Measurements from ENCODE around the gene ADRA2C. TPM values are rescaled to one million over a fixed set of nuclear protein-coding genes. Genes with fewer than 3 reads are reported as not detected.
"Not testable (repeated sequence)": the region's sequence is repeated elsewhere in the genome, so short reads cannot be mapped to it uniquely, and the experiment has no call there.

ADRA2C gene
- total RNA-seq, 4 donors from 2014 or later: 0.61 to 4.6 (median 3.6) TPM

DNA sequence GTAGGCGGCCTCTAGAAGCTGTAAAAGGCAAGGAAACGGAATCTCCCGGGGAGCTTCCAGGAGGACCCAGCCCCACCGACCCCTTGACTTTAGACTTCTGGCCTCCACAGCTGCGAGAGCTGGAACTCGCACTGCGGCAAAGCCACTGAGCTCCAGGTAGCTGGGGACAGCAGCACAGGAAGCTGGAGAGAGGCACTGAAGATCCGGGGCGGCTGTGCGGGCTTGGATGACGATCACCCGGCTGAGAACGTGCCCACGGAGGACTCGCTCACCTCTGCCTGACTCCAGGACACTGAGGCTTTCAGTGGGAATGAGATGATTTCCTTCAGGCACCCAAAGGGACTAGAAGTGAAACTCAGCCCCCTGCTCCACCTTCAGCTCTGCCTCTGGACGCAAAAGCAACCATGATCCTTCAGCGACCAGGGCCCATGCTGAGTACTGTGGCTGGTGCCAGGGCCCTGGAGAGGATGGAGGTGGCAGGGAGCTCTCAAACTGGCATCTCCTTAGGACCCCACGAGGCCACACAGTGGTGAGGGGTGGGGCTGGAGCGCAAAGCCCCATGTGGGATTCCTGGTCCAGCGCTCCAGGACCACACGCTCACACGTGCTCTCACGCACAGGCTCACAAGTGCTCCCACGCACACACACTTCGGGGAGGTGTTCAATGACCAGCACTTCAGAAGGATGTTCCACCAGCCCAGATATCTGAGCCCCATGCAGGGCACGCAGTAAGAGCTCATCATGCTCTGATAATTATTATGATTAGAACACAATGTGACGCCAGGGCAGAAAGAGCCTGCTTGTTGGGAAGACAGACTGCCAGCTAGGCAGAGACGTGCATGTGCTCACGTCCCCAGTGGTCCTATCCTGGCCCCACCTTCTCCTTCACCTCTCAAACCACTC is 47.2 kb downstream of the ADRA2C start:
- Histone ChIP-seq H3K4me1 (no peaks in the 10 kb centered on the region), H3K27ac (no peak overlapping the region), H3K4me3 (no peak overlapping the region), H3K36me3 (no peaks in the 10 kb centered on the region), H3K27me3 (peaks cover 0 to 44% (median 0%) of the 10 kb centered on the region in 4 donors), H3K9me3 (no peaks in the 10 kb centered on the region)
- intact Hi-C loops (cut with DNase I): no loop called here
- no peak for DNase-seq
- WGBS, 2 donors: 80 to 87% methylated on average over 18 to 28 of the region's 29 CpGs
- TF ChIP-seq, protein P1, sequence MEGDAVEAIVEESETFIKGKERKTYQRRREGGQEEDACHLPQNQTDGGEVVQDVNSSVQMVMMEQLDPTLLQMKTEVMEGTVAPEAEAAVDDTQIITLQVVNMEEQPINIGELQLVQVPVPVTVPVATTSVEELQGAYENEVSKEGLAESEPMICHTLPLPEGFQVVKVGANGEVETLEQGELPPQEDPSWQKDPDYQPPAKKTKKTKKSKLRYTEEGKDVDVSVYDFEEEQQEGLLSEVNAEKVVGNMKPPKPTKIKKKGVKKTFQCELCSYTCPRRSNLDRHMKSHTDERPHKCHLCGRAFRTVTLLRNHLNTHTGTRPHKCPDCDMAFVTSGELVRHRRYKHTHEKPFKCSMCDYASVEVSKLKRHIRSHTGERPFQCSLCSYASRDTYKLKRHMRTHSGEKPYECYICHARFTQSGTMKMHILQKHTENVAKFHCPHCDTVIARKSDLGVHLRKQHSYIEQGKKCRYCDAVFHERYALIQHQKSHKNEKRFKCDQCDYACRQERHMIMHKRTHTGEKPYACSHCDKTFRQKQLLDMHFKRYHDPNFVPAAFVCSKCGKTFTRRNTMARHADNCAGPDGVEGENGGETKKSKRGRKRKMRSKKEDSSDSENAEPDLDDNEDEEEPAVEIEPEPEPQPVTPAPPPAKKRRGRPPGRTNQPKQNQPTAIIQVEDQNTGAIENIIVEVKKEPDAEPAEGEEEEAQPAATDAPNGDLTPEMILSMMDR (IDR thresholded peaks at IDR 0.05): no peak

DNA sequence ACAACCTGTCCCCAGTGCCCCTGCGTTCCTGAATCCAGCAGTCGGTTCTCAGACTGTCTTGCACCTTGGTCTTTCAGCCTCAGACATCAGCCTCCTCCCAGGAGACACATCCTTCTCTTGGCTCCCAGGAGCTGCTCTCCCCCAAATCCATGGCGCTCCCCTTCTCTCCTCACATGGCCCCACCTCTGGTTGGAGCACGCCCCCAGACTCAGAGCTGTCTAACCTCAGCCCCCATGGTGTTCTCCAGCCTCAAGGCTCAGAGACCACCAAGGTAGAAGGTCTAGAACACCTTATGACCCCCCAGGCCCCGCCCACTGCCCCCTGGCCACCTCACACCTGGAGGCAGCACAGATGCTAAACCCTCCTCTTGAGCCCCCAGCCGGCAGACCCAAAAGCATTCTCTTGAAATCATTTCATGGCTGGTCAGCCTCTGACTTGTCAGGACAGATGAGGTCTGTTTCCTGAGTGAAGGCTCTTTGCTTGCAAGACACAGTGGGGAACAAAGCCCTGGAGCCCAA is 47.9 kb downstream of the ADRA2C start:
- intact Hi-C loops (cut with DNase I): no loop called here
- Histone ChIP-seq H3K36me3 (no peaks in the 10 kb centered on the region), H3K4me1 (no peaks in the 10 kb centered on the region), H3K9me3 (no peaks in the 10 kb centered on the region), H3K4me3 (no peak overlapping the region), H3K27me3 (peaks cover 0 to 37% (median 0%) of the 10 kb centered on the region in 4 donors), H3K27ac (no peak overlapping the region)
- no peak for DNase-seq
- WGBS, 2 donors: 52 to 82% methylated on average over 2 to 6 of the region's 6 CpGs
- no peak for TF ChIP-seq POLR2A (IDR thresholded peaks at IDR 0.05)
- TF ChIP-seq, protein P1 (IDR thresholded peaks at IDR 0.05): no peak

DNA sequence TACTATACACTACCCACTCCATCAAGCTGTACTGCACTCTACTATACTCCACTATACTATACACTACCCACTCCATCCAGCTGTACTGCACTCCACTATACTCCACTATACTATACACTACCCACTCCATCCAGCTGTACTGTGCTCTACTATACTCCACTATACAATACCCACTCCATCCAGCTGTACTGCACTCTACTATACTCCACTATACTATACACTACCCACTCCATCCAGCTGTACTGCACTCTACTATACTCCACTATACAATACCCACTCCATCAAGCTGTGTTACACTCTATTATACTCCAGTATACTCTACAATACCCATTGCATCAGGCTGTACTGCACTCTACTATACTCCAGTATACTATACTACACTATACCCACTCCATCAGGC is 48.7 kb downstream of the ADRA2C start:
- H3K27me3 ChIP-seq: peaks cover 0 to 34% (median 0%) of the 10 kb centered on the region in 4 donors
- H3K9me3 ChIP-seq; DNase-seq; H3K4me3 ChIP-seq; H3K36me3 ChIP-seq; intact Hi-C loops (cut with DNase I); H3K4me1 ChIP-seq; H3K27ac ChIP-seq: not testable (repeated sequence)

DNA sequence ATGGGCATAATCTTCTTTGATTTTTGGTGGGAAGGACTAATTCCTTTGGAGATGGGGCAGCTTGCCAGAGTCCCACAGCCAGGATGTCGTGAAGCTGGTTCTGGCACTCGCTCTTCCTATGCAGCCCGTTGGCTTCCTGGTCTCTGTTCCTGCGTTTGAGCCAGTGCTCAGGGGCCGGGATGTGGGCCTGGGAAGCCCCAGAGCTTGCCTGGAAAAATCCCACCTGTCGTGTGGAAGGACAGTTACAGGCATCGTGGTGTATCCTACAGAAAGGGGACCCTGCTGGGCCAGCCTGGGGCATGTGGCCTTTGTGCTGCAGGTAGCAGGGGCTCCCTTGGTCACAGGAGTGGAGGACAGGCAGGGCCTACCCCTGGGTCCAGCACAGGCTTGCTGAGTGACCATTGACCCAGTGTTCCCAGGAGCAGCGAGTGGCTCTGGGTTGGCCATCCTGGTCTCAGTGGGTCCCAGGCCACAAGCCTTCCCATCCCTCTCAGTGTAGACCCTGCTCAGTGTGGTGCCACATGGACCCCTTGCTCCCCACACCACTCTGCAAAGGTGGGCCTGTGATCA is 50.2 kb downstream of the ADRA2C start:
- H3K4me1 ChIP-seq: no peaks in the 10 kb centered on the region
- DNase-seq: no peak
- intact Hi-C loops (cut with DNase I): no loop called here
- no peaks in the 10 kb centered on the region for H3K36me3 ChIP-seq
- no peaks in the 10 kb centered on the region for H3K9me3 ChIP-seq
- 58% methylated on average over 2 of the region's 8 CpGs; no CpG with 5 or more reads in 1 of the 2 donors for WGBS, 2 donors
- peaks cover 0 to 32% (median 0%) of the 10 kb centered on the region in 4 donors for H3K27me3 ChIP-seq
- TF ChIP-seq, protein P1 (IDR thresholded peaks at IDR 0.05): no peak
- no peak for TF ChIP-seq POLR2A (IDR thresholded peaks at IDR 0.05)
- H3K4me3 ChIP-seq: no peak overlapping the region
- no peak overlapping the region for H3K27ac ChIP-seq

DNA sequence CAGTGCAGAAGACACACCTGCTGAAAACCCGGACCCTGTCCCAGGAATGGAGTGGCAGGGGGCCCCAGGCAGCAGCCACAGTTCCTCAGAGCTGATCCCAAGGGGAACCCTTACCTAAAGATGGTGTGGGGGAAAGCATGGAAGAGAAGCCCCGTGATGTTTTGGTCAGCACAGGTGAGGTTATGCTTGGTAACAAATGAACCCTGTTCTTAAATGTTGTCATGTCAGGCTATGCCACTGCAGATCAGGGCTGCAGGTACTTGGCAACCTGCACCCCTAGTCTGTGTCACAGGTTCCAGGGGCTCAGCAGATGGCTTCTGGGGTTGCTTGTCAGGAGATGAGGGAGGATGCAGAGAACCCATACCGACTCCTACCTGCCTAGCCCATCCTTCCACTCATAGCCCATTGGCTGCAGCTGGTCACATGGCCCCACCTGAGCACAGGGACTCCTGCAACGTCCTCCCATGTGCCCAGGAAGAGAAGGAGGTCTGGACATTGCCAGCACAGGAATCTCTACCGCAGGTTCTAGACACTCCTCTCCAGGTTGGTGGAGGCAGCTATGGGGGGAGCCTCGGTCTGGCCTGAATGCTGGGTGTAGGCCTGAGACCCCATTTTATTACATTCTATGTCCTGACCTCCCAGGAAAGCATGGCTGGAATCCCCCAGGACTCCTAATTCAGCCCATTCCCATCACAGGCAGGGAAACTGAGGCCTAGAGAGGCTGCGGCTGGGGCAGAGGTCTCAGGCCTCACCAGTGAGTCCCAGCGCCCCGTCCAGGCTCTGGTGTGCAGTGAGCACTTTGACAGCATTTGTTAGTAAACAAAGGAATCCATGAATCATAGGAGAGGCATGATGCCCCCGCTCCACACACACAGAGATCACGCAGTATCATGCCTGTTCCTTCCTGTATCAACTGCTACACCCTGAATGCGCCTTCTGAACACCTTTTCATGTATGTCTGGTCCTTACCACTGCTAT is 51.1 kb downstream of the ADRA2C start:
- Histone ChIP-seq H3K27me3 (peaks cover 0 to 35% (median 0%) of the 10 kb centered on the region in 4 donors), H3K4me3 (no peak overlapping the region), H3K27ac (no peak overlapping the region), H3K4me1 (no peaks in the 10 kb centered on the region), H3K9me3 (no peaks in the 10 kb centered on the region), H3K36me3 (no peaks in the 10 kb centered on the region)
- DNase-seq: no peak
- no peak for TF ChIP-seq POLR2A (IDR thresholded peaks at IDR 0.05)
- TF ChIP-seq, protein P1 (IDR thresholded peaks at IDR 0.05): no peak
- intact Hi-C loops (cut with DNase I): no loop called here
- WGBS, 2 donors: 83% methylated on average over 10 of the region's 12 CpGs; no CpG with 5 or more reads in 1 of the 2 donors
